ENCODE measurements around the gene CTSF.

- TF ChIP-seq CTCF (optimal IDR thresholded peaks at IDR 0.05 in 1 of 3, IDR thresholded peaks at IDR 0.05 in 1 of 3, conservative IDR thresholded peaks at IDR 0.05 in 1 of 3; ENCODE audit: extremely low read depth in 1 of 3, insufficient read depth in 2 of 3, low read length in 3 of 3) (no peak), EZH2 (IDR thresholded peaks at IDR 0.05; ENCODE audit: low read length) (no peak)
These were observed 43.9 kb downstream of the CTSF start for GRCh38 chr11:66524304-66525040.
